Astrocyte of the cerebellum (primary cell): Measurements from ENCODE around the gene PTGR2.
A peak's percentile ranks its signal among the peaks of the same experiment; 100 is the strongest.

Experiments
- DNase-seq: peaks from one replicate; pipeline ENCODE4 v3.0.0-alpha.2; 2011; ENCODE audit warnings: low read depth
- H3K4me3 ChIP-seq: 2 replicates; pipeline ENCODE4 v1.5.1; 2011; ENCODE audit warnings: mild to moderate bottlenecking, low read depth, low read length, moderate library complexity
- CTCF ChIP-seq: IDR thresholded peaks from 2 replicates; pipeline ENCODE4 v1.5.1; 2012; ENCODE audit warnings: low read length, low read depth, moderate library complexity, mild to moderate bottlenecking; ENCODE audit errors: missing control alignments
- in situ Hi-C: cut with HindIII; loops from 2 replicates; pipeline ENCODE4 v1.10.0; 2017; ENCODE audit warnings: low sequenced_read_pairs

PTGR2 gene

DNA sequence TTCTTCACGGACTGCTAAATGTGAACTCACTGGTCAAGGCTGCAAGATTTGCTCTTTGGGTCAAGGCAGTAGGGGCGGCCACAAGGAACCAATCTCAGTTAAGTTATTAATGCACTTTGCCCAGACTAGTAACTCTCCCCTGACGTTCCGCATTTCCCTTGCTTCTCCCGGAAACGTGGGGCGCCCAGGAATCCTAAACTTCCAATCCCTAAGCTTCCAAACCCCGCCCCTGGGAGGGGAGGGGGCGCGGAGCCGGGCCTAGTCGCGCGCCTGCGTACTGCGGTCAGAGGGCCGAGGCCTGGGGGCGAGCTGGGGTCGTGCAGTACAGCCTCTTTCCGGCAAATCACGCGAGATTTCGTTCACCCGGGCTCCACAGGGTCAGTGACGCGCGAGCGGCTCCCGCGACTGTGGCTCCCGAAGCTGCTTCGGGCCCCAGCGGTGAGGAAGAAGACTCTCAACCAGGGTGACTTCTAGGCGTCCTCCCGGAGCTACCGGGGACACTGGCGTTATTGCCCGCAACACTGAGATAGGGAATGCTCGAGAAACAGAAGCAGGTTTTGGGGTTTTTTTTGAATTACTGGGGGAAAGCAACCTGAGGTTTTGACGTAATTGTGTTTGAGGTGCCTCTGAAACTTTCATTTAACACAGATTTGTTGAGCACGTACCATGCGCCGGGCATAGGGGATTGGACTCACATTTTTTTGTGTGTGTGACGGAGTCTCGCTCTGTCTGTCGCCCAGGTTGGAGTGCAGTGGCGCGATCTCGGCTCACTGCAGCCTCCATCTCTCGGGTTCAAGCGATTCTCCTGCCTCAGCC lies at the start of gene PTGR2:
Gene PTGR2, plus strand, starts transcription at position 265 of the 816 bp plus-strand sequence. CDS start 7,032 bp downstream, outside the sequence.
- no peak for TF ChIP-seq CTCF

DNA sequence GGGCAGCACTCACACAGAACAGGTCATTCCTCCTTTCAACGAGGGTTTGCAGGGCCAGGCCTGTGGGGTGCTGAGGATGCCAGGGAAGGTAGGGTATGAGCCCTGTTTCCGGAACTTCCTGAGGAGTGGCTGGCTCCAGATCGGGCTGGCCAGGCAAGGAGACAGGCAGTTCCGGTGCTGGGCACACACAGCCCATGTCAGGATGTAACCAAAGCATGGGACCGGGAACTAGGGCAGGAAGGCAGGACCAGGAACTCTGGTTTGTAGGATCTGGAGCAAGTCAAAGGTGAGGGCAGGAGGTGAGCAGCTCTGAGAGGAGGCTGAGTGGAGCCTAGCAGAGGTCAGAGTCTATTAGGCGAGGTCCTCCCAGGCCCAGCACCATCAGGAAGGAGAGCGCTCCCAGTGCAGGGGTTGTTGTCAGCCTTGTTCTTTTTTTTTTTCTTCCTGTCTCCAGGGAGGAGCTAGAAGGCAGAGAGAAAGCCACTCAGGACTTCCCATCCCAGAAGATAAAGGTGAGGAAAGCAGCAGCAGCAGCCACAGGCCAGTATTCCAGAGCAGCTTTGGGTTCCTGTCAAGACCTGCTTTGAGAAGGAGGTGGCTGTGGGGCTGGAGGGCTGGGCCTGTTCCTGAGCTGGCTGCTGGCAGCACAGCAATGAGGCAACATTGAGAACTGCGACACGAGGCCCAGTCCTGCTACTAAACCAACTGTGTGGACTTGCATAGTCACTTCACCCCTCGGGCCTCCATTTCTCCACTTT lies 49.0 kb upstream of the PTGR2 start:
- in situ Hi-C loops, result no loop called here
- no peak for DNase-seq
- no peak for TF ChIP-seq CTCF
- H3K4me3 ChIP-seq, result no peak overlapping the region

More for the DNA sequence above, at the start of gene PTGR2:
- peak within 1 kb of the TSS; percentile 48 for H3K4me3 ChIP-seq
- peak; percentile 92 for DNase-seq
- in situ Hi-C loops, result no loop called here

DNA sequence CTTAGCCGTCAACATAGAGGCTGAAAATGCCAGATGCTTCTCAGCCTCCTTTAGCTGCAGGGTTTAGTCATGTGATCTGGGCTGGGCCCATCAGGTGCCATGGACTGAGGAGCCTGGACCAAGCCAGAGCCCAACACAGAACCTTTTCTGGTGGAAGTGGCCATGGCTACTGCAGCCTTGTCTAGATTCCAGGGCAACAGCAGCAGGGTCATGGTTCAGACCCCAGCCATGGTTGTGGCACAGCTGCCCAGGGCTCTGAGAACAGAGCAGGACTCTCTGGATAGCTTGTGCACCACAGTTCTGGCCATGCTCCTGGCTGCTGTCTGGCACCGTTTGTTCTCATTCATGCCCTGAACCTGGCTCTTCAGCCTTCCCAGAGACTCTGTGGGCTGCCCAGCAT lies 47.0 kb upstream of the PTGR2 start:
- no peak for DNase-seq
- H3K4me3 ChIP-seq, result no peak overlapping the region
- no peak for TF ChIP-seq CTCF
- in situ Hi-C loops, result no loop called here

- TF ChIP-seq CTCF, result no peak
- H3K4me3 ChIP-seq, result no peak overlapping the region
- no peak for DNase-seq
- in situ Hi-C loops, result no loop called here
Measured at GRCh38 chr14:73807457-73807856, 44.2 kb upstream of the PTGR2 start.

DNA sequence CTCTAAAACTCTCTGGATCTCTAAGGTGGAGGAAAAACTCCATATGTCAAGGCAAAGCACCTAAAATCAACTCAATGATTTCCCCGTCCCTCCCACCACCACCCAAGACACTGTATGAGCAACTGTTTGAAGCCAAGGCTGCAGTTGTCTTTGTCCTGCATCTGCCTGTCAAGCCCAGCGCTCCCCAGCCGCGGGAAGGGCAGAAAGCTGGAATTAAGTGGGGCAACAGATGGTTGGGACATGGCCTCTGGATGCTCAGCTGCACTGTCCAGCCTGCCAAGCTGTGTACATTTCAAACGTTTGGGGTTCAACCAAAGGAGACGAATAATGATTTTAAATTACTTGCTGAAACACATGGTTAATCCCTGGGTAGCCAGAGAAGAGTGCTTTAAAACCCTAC lies 42.2 kb upstream of the PTGR2 start:
- no peak for TF ChIP-seq CTCF
- DNase-seq, result no peak
- in situ Hi-C loops, result no loop called here

DNA sequence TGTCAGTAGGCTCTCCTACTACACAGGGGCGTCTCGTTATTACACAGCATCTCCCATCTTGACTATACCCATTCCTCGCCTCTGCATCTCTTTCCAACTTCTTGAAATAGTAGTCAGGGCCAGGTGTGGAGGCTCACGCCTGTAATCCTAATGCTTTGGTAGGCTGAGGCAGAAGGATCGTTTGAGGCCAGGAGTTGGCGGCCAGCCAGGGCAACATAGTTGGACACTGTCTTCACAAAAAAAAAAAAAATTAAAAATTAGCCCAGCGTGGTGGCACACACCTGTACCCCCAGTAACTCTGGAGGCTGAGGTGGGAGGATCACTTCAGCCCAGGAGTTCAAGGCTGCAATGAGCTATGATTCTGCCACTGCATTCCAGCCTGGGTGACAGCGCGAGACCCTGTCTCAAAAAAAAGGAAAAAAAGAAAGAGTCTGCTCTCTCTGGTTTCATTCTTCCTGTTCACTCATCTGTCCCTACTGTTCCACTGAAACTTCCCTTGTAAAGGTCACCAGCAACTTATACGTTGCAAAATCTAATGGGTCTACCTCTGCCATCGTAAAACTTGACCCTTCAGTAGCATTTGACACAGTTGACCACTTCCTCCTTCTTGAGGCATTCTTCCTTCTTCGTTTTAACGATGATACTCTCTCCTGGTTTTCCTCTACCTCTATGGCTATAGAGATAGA lies 41.0 kb upstream of the PTGR2 start:
- no peak for DNase-seq
- H3K4me3 ChIP-seq, result no peak overlapping the region
- no peak for TF ChIP-seq CTCF
- in situ Hi-C loops, result no loop called here

More for the DNA sequence above, 42.2 kb upstream of the PTGR2 start:
- H3K4me3 ChIP-seq, result no peak overlapping the region
